ENCODE measurements around the gene TTBK1. TPM values are rescaled to one million over a fixed set of nuclear protein-coding genes. Genes with fewer than 3 reads are reported as not detected.
"Not testable (repeated sequence)": the region's sequence is repeated elsewhere in the genome, so short reads cannot be mapped to it uniquely, and the experiment has no call there.

The TTBK1 gene
- total RNA-seq, 1 donor from 2014 or later: not detected

DNA sequence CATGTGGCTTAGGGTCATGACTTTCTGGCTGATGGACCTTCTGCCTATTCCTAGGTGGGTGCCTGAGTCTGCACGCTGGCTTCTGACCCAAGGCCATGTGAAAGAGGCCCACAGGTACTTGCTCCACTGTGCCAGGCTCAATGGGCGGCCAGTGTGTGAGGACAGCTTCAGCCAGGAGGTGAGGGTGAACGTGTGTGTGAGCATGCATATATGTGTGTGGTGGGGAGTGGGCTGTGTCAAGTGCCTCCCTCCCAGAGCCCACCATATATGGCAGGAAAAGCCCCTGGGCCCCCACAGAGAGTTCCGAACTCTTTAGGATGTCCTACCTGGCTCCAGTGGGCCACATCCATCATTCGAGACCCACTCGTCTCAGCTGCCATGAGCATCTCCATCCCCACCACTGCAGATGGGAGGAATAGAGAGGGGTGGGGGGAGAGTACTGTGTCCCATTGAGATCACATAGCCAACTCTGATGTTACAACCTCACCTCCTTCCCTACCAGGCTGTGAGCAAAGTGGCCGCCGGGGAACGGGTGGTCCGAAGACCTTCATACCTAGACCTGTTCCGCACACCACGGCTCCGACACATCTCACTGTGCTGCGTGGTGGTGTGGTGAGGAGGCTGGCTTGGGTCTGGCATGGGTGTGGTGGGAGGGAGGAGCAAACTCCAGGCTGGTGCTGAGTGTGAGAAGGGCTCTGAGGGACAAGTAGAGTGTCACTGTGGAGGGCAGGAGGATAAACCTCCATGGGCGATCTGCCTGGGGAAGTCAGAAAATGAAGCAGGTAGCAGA is 58.0 kb downstream of the TTBK1 start:
- no peaks in the 10 kb centered on the region for H3K9me3 ChIP-seq (ENCODE audit: control insufficient read depth in 3 of 3, low read length in 3 of 3)
- no peak overlapping the region for H3K27ac ChIP-seq (ENCODE audit: low read depth, low read length)
- no peak overlapping the region for H3K4me3 ChIP-seq (ENCODE audit: low read length in 3 of 3)
- H3K27me3 ChIP-seq (ENCODE audit: control insufficient read depth in 3 of 3, insufficient read depth in 3 of 3, low read length in 3 of 3): peaks cover 29 to 49% (median 45%) of the 10 kb centered on the region in 3 donors
- peaks cover 0 to under 1% (median 0%) of the 10 kb centered on the region in 3 donors for H3K4me1 ChIP-seq (ENCODE audit: control insufficient read depth in 3 of 3, insufficient read depth in 3 of 3, low read length in 3 of 3)
- H3K9ac ChIP-seq (ENCODE audit: low read depth in 1 of 3, low read length in 3 of 3): no peak overlapping the region
- H3K36me3 ChIP-seq (ENCODE audit: control insufficient read depth in 3 of 3, insufficient read depth in 3 of 3, low read length in 3 of 3): no peaks in the 10 kb centered on the region

GRCh38 chr6:43302126-43302525 is 58.8 kb downstream of the TTBK1 start:
- Histone ChIP-seq H3K27ac (ENCODE audit: low read depth, low read length) (no peak overlapping the region), H3K27me3 (ENCODE audit: control insufficient read depth in 3 of 3, insufficient read depth in 3 of 3, low read length in 3 of 3) (peaks cover 34 to 52% (median 49%) of the 10 kb centered on the region in 3 donors), H3K4me1 (ENCODE audit: control insufficient read depth in 3 of 3, insufficient read depth in 3 of 3, low read length in 3 of 3) (peaks cover 0 to 2% (median 0%) of the 10 kb centered on the region in 3 donors), H3K9me3 (ENCODE audit: control insufficient read depth in 3 of 3, low read length in 3 of 3) (no peaks in the 10 kb centered on the region), H3K4me3 (ENCODE audit: low read length in 3 of 3) (no peak overlapping the region), H3K36me3 (ENCODE audit: control insufficient read depth in 3 of 3, insufficient read depth in 3 of 3, low read length in 3 of 3) (no peaks in the 10 kb centered on the region), H3K9ac (ENCODE audit: low read depth in 1 of 3, low read length in 3 of 3) (no peak overlapping the region)

DNA sequence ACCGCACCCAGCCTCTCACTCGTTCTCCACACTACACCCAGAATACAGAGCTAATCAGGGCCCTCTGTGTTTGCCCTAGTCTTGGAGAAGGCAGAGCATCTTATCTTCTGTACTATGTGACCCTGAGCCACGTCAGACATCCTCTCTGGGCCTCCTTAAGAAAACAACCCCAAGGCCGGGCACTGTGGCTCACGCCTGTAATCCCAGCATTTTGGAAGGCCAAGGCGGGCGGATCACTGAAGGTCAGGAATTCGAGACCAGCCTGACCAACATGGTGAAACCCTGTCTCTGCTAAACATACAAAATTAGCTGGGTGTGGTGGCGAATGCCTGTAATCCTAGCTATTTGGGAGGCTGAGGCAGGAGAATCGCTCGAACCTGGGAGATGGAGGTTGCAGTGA is 59.7 kb downstream of the TTBK1 start:
- H3K9ac ChIP-seq (ENCODE audit: low read depth in 1 of 3, low read length in 3 of 3); H3K27ac ChIP-seq (ENCODE audit: low read depth, low read length); H3K36me3 ChIP-seq (ENCODE audit: control insufficient read depth in 3 of 3, insufficient read depth in 3 of 3, low read length in 3 of 3); H3K4me1 ChIP-seq (ENCODE audit: control insufficient read depth in 3 of 3, insufficient read depth in 3 of 3, low read length in 3 of 3); H3K4me3 ChIP-seq (ENCODE audit: low read length in 3 of 3); H3K9me3 ChIP-seq (ENCODE audit: control insufficient read depth in 3 of 3, low read length in 3 of 3): not testable (repeated sequence)
- peaks cover 41 to 59% (median 47%) of the 10 kb centered on the region in 3 donors for H3K27me3 ChIP-seq (ENCODE audit: control insufficient read depth in 3 of 3, insufficient read depth in 3 of 3, low read length in 3 of 3)

DNA sequence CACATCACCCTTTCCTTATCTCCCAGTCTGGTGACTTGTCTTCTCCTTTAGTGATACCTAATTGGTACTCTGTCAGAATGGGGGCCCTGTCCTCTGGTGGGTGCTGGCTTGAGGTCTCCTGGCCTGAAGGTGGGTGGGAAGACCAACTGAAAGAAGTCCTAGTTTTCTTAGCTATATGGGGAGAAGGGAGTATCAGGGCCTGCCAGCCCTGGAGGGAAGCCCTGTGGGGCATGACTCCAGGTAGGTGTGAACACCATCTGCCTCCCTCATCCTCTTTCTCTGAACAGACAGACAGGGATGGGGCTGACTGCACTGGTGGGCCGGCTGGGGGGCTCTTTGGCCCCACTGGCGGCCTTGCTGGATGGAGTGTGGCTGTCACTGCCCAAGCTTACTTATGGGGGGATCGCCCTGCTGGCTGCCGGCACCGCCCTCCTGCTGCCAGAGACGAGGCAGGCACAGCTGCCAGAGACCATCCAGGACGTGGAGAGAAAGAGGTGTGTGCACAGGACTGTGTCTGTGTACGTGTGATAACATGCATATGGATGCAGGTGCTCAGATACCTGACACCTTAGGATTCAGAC is 60.6 kb downstream of the TTBK1 start:
- no peaks in the 10 kb centered on the region for H3K9me3 ChIP-seq (ENCODE audit: control insufficient read depth in 3 of 3, low read length in 3 of 3)
- no peak overlapping the region for H3K27ac ChIP-seq (ENCODE audit: low read depth, low read length)
- H3K4me3 ChIP-seq (ENCODE audit: low read length in 3 of 3): no peak overlapping the region
- peaks cover 40 to 62% (median 49%) of the 10 kb centered on the region in 3 donors for H3K27me3 ChIP-seq (ENCODE audit: control insufficient read depth in 3 of 3, insufficient read depth in 3 of 3, low read length in 3 of 3)
- peaks cover 8 to 12% (median 9%) of the 10 kb centered on the region in 3 donors for H3K4me1 ChIP-seq (ENCODE audit: control insufficient read depth in 3 of 3, insufficient read depth in 3 of 3, low read length in 3 of 3)
- H3K36me3 ChIP-seq (ENCODE audit: control insufficient read depth in 3 of 3, insufficient read depth in 3 of 3, low read length in 3 of 3): no peaks in the 10 kb centered on the region
- no peak overlapping the region for H3K9ac ChIP-seq (ENCODE audit: low read depth in 1 of 3, low read length in 3 of 3)

DNA sequence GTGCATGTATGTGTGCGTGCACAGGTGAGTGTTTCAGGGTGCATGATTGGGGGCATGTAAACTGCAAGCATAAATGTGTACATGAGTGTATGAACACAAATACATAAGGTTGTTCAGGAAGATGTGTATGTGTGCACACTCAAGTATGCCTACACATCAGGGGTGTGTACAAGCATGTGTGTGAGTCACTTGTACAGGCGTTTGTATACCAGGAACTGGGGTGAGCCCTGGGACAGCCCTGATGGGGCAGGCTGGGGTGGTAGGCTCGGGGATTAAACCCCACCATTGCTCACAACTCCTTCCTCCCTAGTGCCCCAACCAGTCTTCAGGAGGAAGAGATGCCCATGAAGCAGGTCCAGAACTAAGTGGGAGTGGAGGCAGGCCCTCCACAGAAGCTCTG is 61.1 kb downstream of the TTBK1 start:
- Histone ChIP-seq H3K27me3 (ENCODE audit: control insufficient read depth in 3 of 3, insufficient read depth in 3 of 3, low read length in 3 of 3) (peaks cover 39 to 62% (median 53%) of the 10 kb centered on the region in 3 donors), H3K4me3 (ENCODE audit: low read length in 3 of 3) (no peak overlapping the region), H3K9me3 (ENCODE audit: control insufficient read depth in 3 of 3, low read length in 3 of 3) (no peaks in the 10 kb centered on the region), H3K36me3 (ENCODE audit: control insufficient read depth in 3 of 3, insufficient read depth in 3 of 3, low read length in 3 of 3) (no peaks in the 10 kb centered on the region), H3K9ac (ENCODE audit: low read depth in 1 of 3, low read length in 3 of 3) (no peak overlapping the region), H3K27ac (ENCODE audit: low read depth, low read length) (no peak overlapping the region), H3K4me1 (ENCODE audit: control insufficient read depth in 3 of 3, insufficient read depth in 3 of 3, low read length in 3 of 3) (peaks cover 11 to 13% (median 12%) of the 10 kb centered on the region in 3 donors)

DNA sequence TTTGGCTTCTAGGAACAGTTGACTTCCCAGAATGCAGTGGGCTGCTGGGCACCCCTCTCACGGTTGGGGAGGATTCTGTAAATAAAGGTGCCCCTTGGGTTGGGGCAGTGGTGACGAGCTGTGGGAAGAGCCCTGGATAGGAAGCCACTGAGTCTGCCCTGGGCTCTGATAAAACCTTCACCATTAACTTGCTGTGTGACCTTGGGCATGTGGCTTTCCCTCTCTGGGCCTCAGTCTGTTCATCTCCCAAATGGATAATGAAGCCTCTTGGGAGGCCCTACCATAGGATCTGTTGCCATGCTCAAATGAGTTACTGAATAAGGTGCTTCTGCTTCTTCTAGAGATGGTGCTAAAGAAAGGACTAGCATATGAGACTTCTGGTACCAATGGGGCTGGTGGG is 61.6 kb downstream of the TTBK1 start:
- Histone ChIP-seq H3K9ac (ENCODE audit: low read depth in 1 of 3, low read length in 3 of 3) (no peak overlapping the region), H3K27me3 (ENCODE audit: control insufficient read depth in 3 of 3, insufficient read depth in 3 of 3, low read length in 3 of 3) (peaks cover 34 to 57% (median 50%) of the 10 kb centered on the region in 3 donors), H3K9me3 (ENCODE audit: control insufficient read depth in 3 of 3, low read length in 3 of 3) (no peaks in the 10 kb centered on the region), H3K36me3 (ENCODE audit: control insufficient read depth in 3 of 3, insufficient read depth in 3 of 3, low read length in 3 of 3) (no peaks in the 10 kb centered on the region), H3K4me1 (ENCODE audit: control insufficient read depth in 3 of 3, insufficient read depth in 3 of 3, low read length in 3 of 3) (peaks cover 11 to 13% (median 12%) of the 10 kb centered on the region in 3 donors), H3K4me3 (ENCODE audit: low read length in 3 of 3) (no peak overlapping the region), H3K27ac (ENCODE audit: low read depth, low read length) (no peak overlapping the region)

- Histone ChIP-seq H3K27me3 (ENCODE audit: control insufficient read depth in 3 of 3, insufficient read depth in 3 of 3, low read length in 3 of 3) (peaks cover 23 to 54% (median 43%) of the 10 kb centered on the region in 3 donors), H3K4me1 (ENCODE audit: control insufficient read depth in 3 of 3, insufficient read depth in 3 of 3, low read length in 3 of 3) (peaks cover 11 to 13% (median 12%) of the 10 kb centered on the region in 3 donors), H3K9me3 (ENCODE audit: control insufficient read depth in 3 of 3, low read length in 3 of 3) (no peaks in the 10 kb centered on the region), H3K4me3 (ENCODE audit: low read length in 3 of 3) (no peak overlapping the region), H3K27ac (ENCODE audit: low read depth, low read length) (no peak overlapping the region), H3K9ac (ENCODE audit: low read depth in 1 of 3, low read length in 3 of 3) (no peak overlapping the region), H3K36me3 (ENCODE audit: control insufficient read depth in 3 of 3, insufficient read depth in 3 of 3, low read length in 3 of 3) (no peaks in the 10 kb centered on the region)
Observed at GRCh38 chr6:43306086-43306485, 62.8 kb downstream of the TTBK1 start.

- Histone ChIP-seq H3K9ac (ENCODE audit: low read depth in 1 of 3, low read length in 3 of 3) (no peak overlapping the region), H3K36me3 (ENCODE audit: control insufficient read depth in 3 of 3, insufficient read depth in 3 of 3, low read length in 3 of 3) (no peaks in the 10 kb centered on the region), H3K4me1 (ENCODE audit: control insufficient read depth in 3 of 3, insufficient read depth in 3 of 3, low read length in 3 of 3) (peaks cover 11 to 13% (median 12%) of the 10 kb centered on the region in 3 donors), H3K9me3 (ENCODE audit: control insufficient read depth in 3 of 3, low read length in 3 of 3) (no peaks in the 10 kb centered on the region), H3K4me3 (ENCODE audit: low read length in 3 of 3) (no peak overlapping the region), H3K27ac (ENCODE audit: low read depth, low read length) (no peak overlapping the region), H3K27me3 (ENCODE audit: control insufficient read depth in 3 of 3, insufficient read depth in 3 of 3, low read length in 3 of 3) (peaks cover 8 to 39% (median 30%) of the 10 kb centered on the region in 3 donors)
Observed at GRCh38 chr6:43307451-43308100, 64.3 kb downstream of the TTBK1 start.

DNA sequence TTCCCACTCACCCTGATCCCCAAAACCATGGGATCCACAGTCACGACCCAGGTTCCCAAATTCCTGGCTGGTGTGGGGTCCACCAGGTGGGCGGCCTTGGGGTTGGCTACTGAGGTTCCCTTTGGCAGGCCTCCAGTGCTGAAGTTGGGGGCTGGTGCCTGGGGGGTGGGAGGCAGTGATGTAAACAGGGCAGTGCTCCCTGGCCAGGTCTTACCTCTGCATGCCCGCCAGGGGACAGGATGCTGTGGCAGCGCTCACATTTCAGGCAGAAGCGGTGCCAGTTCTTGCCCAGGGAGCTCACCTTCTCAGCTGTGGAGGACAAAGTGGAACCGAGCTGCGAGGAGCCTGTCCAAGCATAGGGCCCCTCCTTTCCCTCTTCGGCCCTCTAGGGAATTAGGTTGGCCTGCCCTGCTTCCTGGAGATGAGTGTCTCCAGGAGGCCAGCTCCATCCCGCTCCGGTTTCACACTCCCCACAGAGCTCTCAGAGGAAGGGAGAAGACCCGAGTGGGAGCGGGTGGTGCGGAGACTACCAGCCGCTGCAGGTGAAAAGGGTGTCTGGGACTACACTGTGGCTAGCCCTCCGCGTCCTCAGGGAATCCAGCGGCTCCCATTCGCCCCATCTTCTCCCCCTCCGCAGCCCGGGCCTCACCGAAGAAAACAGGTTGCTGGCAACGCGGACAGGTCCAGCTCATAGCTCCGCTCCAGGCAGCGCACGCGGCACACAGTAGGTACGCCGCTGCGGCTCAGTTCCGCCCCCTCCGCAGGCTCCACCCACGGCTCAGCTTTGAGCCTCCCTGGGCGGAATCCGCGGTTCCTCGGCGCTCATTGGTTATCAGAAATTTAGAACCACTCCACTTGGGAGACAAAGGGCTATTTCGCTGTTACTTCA is 65.1 kb downstream of the TTBK1 start, which contains the start of gene CRIP3:
TSS of gene CRIP3 (minus strand) at position 726 of the 889 bp plus-strand sequence. CDS start at position 692, 34 bp downstream.
- H3K27ac ChIP-seq (ENCODE audit: low read depth, low read length): no peak within 1 kb of the TSS

More for the DNA sequence above, 65.1 kb downstream of the TTBK1 start, which contains the start of gene CRIP3:
- peaks cover 11 to 13% (median 12%) of the 10 kb centered on the region in 3 donors for H3K4me1 ChIP-seq (ENCODE audit: control insufficient read depth in 3 of 3, insufficient read depth in 3 of 3, low read length in 3 of 3)
- H3K4me3 ChIP-seq (ENCODE audit: low read length in 3 of 3): peak within 1 kb of the TSS; percentile 37 to 45 (median 43)
- H3K9ac ChIP-seq (ENCODE audit: low read depth in 1 of 3, low read length in 3 of 3): no peak within 1 kb of the TSS
- H3K9me3 ChIP-seq (ENCODE audit: control insufficient read depth in 3 of 3, low read length in 3 of 3): no peaks in the 10 kb centered on the region
- peaks cover 8 to 38% (median 30%) of the 10 kb centered on the region in 3 donors for H3K27me3 ChIP-seq (ENCODE audit: control insufficient read depth in 3 of 3, insufficient read depth in 3 of 3, low read length in 3 of 3)
- no peaks in the 10 kb centered on the region for H3K36me3 ChIP-seq (ENCODE audit: control insufficient read depth in 3 of 3, insufficient read depth in 3 of 3, low read length in 3 of 3)

All from skeletal muscle tissue (tissue), 4 donors.